Fibroblast of skin of abdomen (primary cell): ENCODE measurements around the gene EPSTI1.
"Not testable (repeated sequence)": the region's sequence is repeated elsewhere in the genome, so short reads cannot be mapped to it uniquely, and the experiment has no call there.

Experiments used
- DNase-seq: peaks from one replicate; pipeline ENCODE4 v3.0.0-alpha.2; 2013

The EPSTI1 gene

GRCh38 chr13:42892760-42893159, 99.3 kb downstream of the EPSTI1 start:
- peak; percentile 66 for DNase-seq

GRCh38 chr13:42891591-42891990, 100.5 kb downstream of the EPSTI1 start:
- no peak for DNase-seq

GRCh38 chr13:42885325-42885724, 106.7 kb downstream of the EPSTI1 start:
- no peak for DNase-seq

DNA sequence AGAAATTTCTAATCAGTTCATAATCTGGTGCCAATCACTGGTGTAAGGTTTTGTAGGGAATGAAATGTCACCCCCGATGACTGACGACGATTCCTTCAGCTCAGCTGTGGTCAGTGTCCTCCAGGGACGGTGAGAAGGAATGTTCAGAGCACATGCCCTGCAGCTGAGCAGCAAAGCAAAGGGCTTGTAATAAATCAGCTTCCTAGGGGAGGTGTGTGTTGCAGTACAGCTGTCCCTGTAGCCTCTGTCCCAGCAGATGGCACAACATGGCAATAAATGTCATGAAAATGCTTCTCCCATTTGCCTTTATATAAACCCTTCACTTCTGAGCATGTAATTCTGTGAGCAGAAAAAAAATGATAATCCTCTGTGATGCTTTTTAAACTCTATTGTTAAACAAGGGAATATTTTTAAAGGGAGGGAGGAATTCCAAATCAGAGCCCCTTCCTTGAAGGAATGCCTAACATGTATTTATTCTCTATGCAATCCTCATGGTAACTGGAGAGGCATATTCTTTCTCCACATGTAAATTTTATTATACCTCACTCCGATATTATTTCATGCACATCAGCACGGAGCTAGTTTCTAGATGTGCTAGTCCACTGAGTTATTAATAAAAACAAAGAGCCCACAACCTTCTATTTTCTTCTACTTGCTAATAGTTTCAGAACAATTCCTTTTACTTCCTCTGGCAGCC, 108.1 kb downstream of the EPSTI1 start:
- DNase-seq, result peak; percentile 82

GRCh38 chr13:42883142-42883541, 108.9 kb downstream of the EPSTI1 start:
- DNase-seq, result peak; percentile 10

- peak; percentile 18 for DNase-seq
Measured at GRCh38 chr13:42880056-42880605, 111.9 kb downstream of the EPSTI1 start.

GRCh38 chr13:42878721-42879120, 113.3 kb downstream of the EPSTI1 start:
- DNase-seq, result peak; percentile 76

- DNase-seq, result peak; percentile 63
Measured at GRCh38 chr13:42876887-42877545, 115.0 kb downstream of the EPSTI1 start.

GRCh38 chr13:42876270-42876714, 115.7 kb downstream of the EPSTI1 start:
- DNase-seq, result no peak

DNA sequence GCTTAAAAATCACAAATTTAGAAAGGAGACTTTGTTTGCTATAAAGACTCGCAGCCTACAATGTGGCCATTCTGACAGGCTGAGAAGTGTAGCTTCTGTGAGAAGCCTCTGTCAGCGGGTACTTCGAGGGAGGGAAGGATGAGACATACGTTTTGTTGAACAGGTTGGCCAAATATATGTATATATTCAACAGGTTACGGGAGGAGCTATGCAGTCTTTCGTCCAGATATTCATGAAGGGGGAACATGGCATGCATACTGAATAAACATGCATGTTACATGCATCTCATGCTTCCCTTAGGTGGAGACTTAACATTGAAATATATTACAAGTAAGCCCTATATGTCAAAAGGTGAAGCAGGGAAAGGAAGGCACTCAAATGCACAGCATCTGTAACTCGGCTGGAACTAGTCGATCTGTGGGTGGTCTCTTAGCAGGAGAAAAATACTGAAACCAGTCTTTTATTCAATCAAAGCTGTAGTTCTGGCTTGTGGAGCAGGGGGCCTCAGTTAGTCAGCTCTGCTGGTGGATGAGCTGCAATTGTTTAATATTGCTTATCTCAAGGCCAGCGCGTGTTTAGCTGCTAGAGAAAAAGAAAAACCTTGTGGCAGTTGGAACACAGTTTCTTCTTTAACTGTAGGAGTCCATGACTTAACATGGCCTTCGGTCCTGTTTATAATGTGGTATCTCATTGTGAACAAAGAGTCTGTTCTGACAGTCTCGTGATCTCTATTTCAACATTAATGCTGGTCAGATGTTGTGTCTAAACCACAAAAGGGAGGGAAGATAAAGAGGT, 116.4 kb downstream of the EPSTI1 start:
- peak; percentile 72 for DNase-seq

- DNase-seq, result no peak
Measured at GRCh38 chr13:42874221-42874620, 117.8 kb downstream of the EPSTI1 start.

GRCh38 chr13:42873081-42873480, 119.0 kb downstream of the EPSTI1 start:
- peak; percentile 47 for DNase-seq

DNA sequence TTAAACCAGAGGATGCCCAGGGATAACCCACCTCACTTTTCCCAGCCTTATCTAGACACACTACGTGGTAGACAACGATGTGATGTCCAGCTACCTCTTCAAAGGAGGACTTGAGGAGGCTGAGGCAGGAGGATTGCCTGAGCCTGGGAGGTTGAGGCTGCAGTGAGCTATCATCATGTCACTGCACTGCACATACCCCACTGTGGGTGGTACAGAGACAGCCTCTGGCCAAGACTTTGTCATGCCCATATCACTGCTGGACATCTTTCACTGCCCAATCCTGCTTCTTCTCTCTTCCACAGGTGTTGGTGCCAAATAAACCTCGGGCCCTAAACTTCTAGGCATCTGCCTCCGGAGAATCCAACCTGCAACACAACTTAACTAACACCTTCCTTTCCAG, 124.8 kb downstream of the EPSTI1 start:
- no peak for DNase-seq

- no peak for DNase-seq
Measured at GRCh38 chr13:42865768-42866102, 126.3 kb downstream of the EPSTI1 start.

DNA sequence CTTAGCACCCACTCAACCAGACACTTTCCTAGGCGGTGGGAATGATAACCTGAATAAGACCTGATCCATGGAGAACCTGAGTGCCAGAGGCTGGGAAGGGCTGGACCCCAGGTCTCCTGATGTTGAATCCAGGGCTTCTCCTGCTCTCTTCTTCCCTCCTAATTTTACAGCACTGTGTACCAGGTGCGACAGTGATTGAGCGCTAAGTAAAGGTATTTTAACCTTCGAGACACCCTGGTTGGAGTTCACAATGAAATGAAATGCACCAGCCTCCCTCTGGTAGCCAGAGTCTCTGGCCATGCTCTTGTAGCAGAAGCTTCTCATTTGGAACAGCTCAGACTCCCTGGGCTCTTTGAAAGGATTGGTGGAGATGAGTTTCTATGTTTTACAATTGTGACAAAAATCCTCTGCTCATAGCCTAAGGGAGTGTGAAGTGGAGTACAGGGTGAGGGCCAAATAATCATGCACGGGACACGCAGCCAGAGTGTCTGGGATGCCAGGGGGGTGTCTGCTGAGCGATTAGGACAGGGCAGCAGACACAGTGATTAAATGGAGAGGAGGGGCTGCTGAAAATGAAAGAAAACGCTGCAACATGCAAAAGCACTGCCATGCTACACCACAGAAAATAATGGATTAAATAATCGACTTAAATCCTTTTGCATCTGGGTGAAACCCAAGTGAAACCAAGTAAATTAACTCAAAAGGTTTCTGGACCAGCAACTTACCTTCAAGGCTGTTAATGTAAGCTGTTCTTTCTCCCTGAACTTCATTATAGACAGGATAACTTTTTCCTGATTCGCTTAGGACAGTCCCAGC, 126.9 kb downstream of the EPSTI1 start:
- DNase-seq, result no peak

DNA sequence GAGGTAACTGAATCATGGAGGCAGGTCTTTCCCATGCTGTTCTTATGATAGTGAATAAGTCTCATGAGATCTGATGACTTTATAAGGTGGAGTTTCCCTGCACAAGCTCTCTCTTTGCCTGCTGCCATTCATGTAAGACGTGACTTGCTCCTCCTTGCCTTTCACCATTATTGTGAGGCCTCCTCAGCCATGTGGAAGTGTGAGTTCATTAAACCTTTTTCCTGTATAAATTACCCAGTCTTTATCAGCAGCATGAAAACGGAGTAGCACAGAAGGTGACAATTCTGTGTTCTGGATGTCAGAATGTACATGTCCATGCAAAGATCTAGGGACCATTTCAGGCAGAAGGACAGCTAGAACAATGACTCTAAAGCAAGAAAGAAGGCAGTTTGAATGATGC, 129.7 kb downstream of the EPSTI1 start:
- DNase-seq, result not testable (repeated sequence)

GRCh38 chr13:42860485-42860884, 131.6 kb downstream of the EPSTI1 start:
- no peak for DNase-seq

DNA sequence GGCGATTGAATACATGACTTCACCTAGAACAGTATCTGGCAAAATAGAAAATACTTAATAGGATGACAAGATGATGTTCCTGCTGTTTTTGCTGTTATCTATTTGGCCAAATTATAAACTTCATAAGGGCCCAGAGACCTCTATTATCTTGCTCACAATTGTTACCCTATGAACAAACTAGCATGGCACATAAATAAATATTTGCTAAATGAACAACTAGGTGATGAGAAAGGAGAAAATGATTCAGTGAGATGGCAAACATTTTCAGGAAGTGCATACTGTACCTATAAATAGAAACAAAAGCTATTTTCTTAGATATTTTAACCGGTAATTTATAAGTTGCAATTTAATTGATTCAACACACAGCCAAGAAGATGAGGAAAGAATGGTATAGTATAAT, 132.3 kb downstream of the EPSTI1 start:
- DNase-seq, result no peak

DNA sequence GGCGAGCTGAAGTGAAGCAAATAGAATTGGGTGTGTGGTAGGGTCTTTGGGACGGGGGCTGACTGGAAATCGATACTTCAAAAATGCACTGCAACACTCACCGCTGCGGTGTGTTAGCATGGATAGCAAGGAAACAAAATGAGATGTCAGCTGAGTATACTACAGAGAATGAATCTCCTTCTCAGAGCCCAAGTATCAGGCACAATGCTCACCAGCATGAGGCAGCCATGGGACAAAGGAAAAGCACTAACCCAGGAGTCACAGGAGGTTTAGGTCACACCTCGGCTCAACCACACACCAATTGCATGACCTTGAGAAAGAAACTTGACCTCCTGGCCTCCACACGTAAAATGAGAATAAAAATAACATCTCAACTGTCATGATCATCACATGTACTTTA, 136.6 kb downstream of the EPSTI1 start:
- DNase-seq, result no peak

GRCh38 chr13:42852136-42852535, 139.9 kb downstream of the EPSTI1 start:
- no peak for DNase-seq

DNA sequence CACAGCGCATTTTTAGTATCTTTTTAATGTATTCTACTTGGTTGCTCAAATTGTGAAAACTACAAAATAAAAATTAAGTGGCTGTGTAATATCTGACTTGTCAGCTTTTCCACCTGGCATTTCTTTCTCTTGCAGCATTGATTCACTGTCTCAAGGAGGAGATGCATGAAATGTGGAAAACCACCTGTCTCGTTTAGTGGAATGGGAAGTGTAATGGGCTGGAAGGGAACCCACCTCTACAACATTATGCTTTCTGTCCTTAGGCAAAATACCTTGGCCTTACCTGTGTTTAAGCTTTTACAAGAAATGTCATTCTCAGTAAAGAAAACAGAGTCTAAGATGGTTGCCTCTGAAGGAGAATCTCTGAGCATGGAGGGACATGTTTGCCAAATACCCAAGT, 142.8 kb downstream of the EPSTI1 start:
- no peak for DNase-seq

DNA sequence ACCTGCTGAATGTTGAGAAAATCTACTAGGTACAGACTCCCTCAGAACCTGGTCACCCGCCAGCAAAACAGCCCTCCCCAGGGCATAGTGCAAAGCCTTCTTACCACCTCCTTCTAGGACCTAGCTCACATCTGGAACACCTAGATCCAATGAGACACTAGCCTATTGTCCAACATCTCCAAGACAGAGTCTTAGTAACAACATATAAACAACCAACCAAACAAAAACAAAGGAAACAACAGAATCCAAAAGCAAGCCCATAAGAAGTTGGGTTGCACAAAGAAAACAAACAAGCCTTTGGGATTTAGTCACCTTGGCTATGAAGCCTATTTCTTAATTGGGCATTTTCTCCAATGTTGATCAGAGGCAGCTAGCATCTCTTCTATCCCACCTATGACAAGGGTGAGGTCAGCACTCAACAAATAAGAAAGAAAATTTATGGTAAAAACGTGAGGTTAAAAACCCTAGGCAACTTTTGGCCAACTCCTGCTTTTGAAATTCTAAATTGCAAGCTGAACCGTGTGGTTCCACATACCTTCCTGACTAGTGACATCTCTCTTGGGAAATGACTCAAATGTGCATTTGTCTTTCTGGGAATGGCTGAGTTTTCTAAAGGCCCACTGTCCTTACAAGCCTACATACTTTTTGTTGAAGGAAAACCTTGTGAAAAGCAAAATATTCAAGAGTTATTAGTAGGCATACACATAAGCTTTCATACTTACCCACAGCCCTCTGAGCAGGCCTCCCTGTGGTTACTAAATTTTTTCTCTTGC, 144.0 kb downstream of the EPSTI1 start:
- peak; percentile 93 for DNase-seq
